KOPT-K1 (cell line): ENCODE results near the gene GRIA4.

Experiments used
- H3K27ac ChIP-seq: fragments of 200-600 bp; sonication (generic); 2 replicates; pipeline ENCODE4 v1.5.1; 2016; ENCODE audit warnings: antibody characterized with exemption, mild to moderate bottlenecking, low read depth, low read length; ENCODE audit not compliant: poor library complexity, severe bottlenecking
- H3K36me3 ChIP-seq: fragments of 200-600 bp; sonication (generic); 2 replicates; pipeline ENCODE4 v1.5.1; 2017; ENCODE audit warnings: antibody characterized with exemption, mild to moderate bottlenecking, low read length, moderate library complexity; ENCODE audit not compliant: insufficient read depth
- H3K9me3 ChIP-seq: fragments of 200-600 bp; sonication (generic); 2 replicates; pipeline ENCODE4 v1.5.1; 2017; ENCODE audit warnings: antibody characterized with exemption, low read length, mild to moderate bottlenecking; ENCODE audit not compliant: insufficient read depth, poor library complexity, severe bottlenecking

The GRIA4 gene

DNA sequence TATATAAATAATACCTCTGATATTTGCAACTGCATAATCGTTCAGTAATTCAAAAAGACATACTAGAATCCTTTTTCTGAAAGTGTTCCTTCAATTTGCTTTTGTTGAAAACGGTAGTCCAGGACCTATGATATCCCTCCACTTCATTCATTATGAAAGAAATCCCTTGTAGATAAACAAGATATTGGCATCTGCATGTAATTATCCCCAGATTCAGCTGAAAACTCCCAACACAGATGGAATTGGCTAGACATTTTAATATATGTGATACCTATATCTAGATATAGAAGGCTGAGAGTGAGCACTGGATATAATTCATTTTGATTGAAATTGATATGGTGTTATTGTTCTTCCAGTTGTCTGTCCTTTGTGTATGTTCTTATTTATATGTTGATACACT lies 302.8 kb downstream of the GRIA4 start:
- Histone ChIP-seq H3K9me3 (no peaks in the 10 kb centered on the region), H3K36me3 (no peaks in the 10 kb centered on the region), H3K27ac (no peak overlapping the region)

DNA sequence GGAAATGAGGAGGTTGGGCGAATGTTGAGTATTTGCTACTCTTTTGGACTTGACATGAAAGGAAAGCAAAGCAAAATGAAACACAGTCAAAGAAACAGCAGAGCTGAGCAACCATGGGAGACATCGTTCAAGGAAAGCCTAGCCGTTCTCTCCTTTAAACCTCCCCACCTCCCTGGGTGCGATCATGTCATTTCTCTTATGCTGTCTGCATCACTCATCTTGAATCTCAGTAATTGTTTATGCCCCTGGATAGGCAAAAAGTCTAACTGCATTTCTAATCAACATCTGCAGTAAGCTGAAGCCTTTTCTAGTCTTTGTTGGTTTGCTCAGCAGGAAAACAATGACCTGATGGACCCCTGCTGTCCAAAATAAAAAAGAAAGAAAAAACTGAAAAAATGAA lies 305.1 kb downstream of the GRIA4 start:
- Histone ChIP-seq H3K36me3 (no peaks in the 10 kb centered on the region), H3K9me3 (no peaks in the 10 kb centered on the region), H3K27ac (no peak overlapping the region)

DNA sequence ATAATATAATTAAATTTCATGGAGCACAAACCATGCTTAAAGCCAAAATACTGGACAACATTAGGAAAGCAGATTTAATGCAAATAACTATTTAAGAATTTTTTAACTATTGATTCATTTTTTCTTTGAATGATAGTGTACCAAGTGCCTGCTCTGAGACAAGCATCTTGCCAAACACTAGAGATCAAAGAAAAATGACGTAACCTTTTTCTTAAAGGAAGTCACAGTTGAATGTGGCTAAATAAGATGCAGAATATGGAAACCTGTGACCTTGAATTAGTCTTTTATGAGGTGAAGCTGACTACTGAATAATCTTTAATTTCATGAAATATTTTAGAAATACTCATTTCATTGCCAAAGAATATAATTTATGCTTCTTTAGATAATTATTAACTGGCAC lies 308.2 kb downstream of the GRIA4 start:
- Histone ChIP-seq H3K9me3 (no peaks in the 10 kb centered on the region), H3K36me3 (no peaks in the 10 kb centered on the region)

DNA sequence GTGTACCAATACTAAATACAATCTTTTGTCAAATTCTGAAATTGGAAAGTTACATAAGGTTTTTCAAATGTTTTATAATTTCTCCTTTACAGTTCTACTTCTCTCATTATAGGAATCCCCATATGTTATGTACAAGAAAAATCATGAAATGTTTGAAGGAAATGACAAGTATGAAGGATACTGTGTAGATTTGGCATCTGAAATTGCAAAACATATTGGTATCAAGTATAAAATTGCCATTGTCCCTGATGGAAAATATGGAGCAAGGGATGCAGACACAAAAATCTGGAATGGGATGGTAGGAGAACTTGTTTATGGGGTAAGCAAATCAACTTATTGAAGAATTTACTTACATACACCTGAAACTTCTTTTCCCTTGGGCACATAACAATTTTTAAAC lies 308.7 kb downstream of the GRIA4 start:
- H3K9me3 ChIP-seq = no peaks in the 10 kb centered on the region
- H3K36me3 ChIP-seq = no peaks in the 10 kb centered on the region
- H3K27ac ChIP-seq = no peak overlapping the region

More for the DNA sequence above, 308.2 kb downstream of the GRIA4 start:
- H3K27ac ChIP-seq = no peak overlapping the region

DNA sequence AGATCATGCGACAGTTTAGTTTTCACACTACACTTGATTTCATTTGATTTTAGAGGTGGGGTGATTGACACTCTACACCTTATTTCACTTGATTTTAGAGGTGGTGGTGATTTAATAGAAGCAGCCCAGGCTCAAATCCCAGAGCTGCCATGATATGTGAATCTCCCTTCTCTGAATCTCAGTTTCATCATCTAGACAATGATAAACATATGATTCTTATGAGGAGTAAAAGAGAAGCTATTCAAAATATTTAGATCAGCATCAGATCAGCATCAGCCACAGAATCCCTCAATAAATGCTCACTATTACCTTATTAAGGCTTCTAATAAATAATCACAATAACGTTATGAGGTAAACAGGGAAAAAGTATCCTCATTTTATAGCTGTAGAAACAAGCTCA lies 313.4 kb downstream of the GRIA4 start:
- Histone ChIP-seq H3K36me3 (no peaks in the 10 kb centered on the region), H3K27ac (no peak overlapping the region), H3K9me3 (no peaks in the 10 kb centered on the region)

- Histone ChIP-seq H3K27ac (no peak overlapping the region), H3K9me3 (no peaks in the 10 kb centered on the region), H3K36me3 (no peaks in the 10 kb centered on the region)
Observed at GRCh38 chr11:105923807-105924206, 313.9 kb downstream of the GRIA4 start.

- no peaks in the 10 kb centered on the region for H3K9me3 ChIP-seq
- H3K36me3 ChIP-seq = no peaks in the 10 kb centered on the region
- H3K27ac ChIP-seq = no peak overlapping the region
Observed at GRCh38 chr11:105929084-105929955, 319.4 kb downstream of the GRIA4 start.

DNA sequence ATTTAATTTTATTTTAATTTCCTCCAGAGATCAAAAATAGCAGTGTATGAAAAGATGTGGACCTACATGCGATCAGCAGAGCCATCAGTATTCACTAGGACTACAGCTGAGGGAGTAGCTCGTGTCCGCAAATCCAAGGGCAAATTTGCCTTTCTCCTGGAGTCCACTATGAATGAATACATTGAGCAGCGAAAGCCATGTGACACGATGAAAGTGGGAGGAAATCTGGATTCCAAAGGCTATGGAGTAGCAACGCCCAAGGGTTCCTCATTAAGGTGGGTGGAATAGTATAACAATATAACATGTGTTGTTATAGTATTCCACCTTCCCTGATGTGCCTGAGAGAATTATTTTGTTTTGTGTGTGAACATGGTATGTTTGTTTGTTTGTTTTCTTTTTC lies 323.8 kb downstream of the GRIA4 start:
- no peaks in the 10 kb centered on the region for H3K9me3 ChIP-seq
- no peak overlapping the region for H3K27ac ChIP-seq
- H3K36me3 ChIP-seq = no peaks in the 10 kb centered on the region

DNA sequence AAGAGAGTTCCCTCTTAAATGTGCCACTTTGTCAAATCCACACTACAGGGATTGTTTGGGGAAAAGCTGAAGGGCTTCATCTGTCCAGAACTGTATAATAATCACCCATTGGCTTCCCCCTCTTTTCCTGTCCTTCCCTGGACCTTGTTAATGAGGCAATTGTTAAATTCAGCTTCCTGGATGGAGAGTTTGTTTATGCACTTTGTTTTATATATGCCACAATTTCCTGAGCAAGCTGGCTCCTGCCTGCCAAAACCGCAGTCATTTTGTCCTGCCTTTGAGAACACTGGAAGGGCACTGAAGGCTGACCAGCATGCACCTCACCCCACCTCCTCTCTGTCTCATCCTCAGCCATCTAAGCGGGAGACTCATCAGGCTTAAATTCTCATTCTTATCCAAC lies 325.9 kb downstream of the GRIA4 start:
- Histone ChIP-seq H3K9me3 (no peaks in the 10 kb centered on the region), H3K27ac (no peak overlapping the region), H3K36me3 (no peaks in the 10 kb centered on the region)

DNA sequence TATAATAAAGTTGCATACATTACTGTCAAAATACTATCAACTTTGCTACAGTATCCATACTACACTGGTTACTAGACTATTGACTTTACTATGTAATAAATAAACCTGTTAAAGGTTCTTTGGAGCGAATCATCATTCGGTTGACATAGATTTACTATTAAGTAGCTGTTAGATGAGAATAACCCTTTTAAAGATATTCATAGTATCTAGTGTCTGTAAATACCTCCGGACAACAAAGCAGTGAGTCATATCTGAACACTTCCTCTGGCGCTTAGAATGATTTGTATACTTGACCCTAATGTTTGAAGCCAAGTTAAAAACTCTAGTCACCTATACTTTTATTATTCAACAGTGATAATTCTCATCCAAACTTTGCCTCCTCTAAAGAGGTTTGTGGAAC lies 327.5 kb downstream of the GRIA4 start:
- no peak overlapping the region for H3K27ac ChIP-seq
- no peaks in the 10 kb centered on the region for H3K36me3 ChIP-seq

GRCh38 chr11:105937738-105938137 lies 327.9 kb downstream of the GRIA4 start:
- H3K27ac ChIP-seq = no peak overlapping the region
- H3K36me3 ChIP-seq = no peaks in the 10 kb centered on the region
- no peaks in the 10 kb centered on the region for H3K9me3 ChIP-seq

More for the DNA sequence above, 327.5 kb downstream of the GRIA4 start:
- no peaks in the 10 kb centered on the region for H3K9me3 ChIP-seq

DNA sequence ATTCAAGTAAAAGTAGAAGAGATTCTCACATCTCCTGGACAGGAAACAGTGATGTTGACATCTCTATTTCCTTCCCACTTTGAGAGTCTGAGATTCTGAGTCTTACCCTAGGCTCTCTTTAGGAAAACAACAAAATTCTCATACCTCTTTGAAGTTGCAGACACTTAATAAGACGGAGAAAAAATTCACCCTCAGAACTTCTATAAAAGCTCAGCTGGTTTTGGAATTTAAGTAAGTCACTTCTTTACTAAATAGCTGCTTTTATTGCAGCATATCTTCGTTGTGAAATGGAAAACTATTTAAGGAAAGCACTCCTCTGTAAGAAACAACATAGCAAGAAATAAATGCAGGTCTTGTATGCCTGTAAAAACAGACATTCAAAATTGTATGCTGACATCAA lies 333.0 kb downstream of the GRIA4 start:
- no peaks in the 10 kb centered on the region for H3K9me3 ChIP-seq
- H3K27ac ChIP-seq = no peak overlapping the region

GRCh38 chr11:105948918-105949590 lies 339.2 kb downstream of the GRIA4 start:
- Histone ChIP-seq H3K36me3 (no peaks in the 10 kb centered on the region), H3K9me3 (no peaks in the 10 kb centered on the region), H3K27ac (no peak overlapping the region)

More for the DNA sequence above, 333.0 kb downstream of the GRIA4 start:
- no peaks in the 10 kb centered on the region for H3K36me3 ChIP-seq

DNA sequence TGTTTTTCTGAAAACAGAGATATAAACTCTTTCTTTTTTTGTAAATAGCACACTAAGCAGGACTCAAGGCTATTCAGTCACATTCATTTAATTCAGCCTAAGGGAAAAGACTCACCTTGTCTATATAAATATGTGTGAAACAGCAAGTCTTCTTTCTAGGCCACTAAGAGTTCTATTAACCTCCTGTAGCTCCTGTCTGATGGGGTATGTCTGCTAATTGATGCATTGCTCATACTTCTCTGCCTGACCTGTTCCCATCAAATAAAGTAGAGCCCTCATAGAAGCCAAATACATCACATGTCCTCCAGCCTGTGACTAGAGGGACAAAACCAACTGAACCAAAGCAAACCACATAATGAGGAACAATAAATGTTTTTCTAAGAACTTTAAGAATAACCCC lies 344.0 kb downstream of the GRIA4 start:
- no peaks in the 10 kb centered on the region for H3K36me3 ChIP-seq
- H3K27ac ChIP-seq = no peak overlapping the region
- no peaks in the 10 kb centered on the region for H3K9me3 ChIP-seq

DNA sequence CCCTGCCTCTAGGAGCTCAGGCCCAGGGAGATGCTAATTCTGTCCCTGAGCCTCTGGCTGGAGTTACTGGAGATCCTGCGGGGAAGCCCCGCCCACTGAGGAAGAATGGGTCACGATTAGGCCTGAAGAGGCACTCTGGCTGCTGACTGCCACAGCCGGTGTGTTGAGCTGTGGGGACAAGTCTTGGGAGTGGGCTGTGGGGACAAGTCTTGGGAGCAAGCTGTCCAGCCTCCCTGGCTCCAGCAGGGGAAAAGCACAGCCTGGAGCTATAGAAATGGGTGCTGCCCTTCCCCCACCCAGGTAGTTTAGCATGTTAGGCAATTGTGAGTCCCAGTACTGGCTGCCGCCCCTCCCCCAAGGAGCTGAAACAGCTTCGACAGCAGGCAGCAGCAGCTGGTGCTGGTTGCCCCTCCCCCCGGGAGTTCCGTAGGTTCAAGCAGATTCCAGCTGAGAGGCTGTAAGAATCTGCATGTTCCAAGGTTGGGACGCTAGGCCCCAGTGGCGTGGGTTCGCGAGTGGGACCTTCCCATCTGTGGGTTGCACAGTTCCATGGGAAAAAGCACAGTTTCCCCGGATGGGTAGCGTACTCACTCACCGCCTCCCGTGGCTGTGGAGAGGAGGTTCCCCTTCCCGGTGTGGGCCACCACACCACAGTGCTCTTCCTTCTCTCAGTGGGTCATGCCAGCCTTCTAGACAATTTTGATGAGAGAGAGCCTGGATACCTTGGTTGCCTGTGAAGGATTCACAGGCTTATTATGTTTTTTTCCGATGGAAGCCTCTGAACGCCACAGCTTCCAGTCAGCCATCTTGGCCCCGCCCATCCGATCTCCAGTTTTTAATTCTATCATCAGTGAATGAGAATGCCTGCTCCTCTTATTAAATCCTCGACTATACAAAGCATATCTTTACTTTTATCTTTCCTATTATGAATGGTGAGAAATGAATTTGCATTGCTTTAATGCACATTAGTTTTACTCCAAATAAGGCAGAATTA lies 350.7 kb downstream of the GRIA4 start:
- Histone ChIP-seq H3K27ac (no peak overlapping the region), H3K36me3 (no peaks in the 10 kb centered on the region), H3K9me3 (no peaks in the 10 kb centered on the region)
